Esophagus muscularis mucosa (tissue), 4 donors: Measurements from ENCODE around the gene RER1. TPM values are rescaled to one million over a fixed set of nuclear protein-coding genes. Genes with fewer than 3 reads are reported as not detected.

Experiments used
- DNase-seq: peaks from one replicate; pipeline ENCODE4 v3.0.0-alpha.2; 2017; ENCODE audit errors: extremely low spot score
- H3K27ac ChIP-seq, 4 donors: fragments of 200-600 bp; sonication (generic); replicated peaks in 1 of 4; 1 replicate in 3 of 4; 2 replicates in 1 of 4; pipeline ENCODE4 v1.5.1; 2016 to 2019; ENCODE audit warnings: mild to moderate bottlenecking in 1 of 4
- H3K27me3 ChIP-seq, 4 donors: fragments of 200-600 bp; sonication (generic); one replicate each; pipeline versions ENCODE4 v1.5.1 to v1.6.0; 2016 to 2019
- H3K36me3 ChIP-seq, 4 donors: fragments of 200-600 bp; sonication (generic); one replicate each; pipeline ENCODE4 v1.5.1; 2016 to 2019
- H3K4me1 ChIP-seq, 4 donors: fragments of 200-600 bp; sonication (generic); one replicate each; pipeline ENCODE4 v1.5.1; 2016 to 2019
- H3K4me3 ChIP-seq, 4 donors: fragments of 200-600 bp; sonication (generic); 1 replicate in 2 of 4; 2 replicates in 2 of 4; pipeline ENCODE4 v1.5.1; 2016 to 2019; ENCODE audit warnings: mild to moderate bottlenecking in 4 of 4, moderate library complexity in 1 of 4
- H3K9me3 ChIP-seq, 4 donors: fragments of 200-600 bp; sonication (generic); 1 replicate in 3 of 4; 2 replicates in 1 of 4; pipeline ENCODE4 v1.5.1; 2016 to 2019
- CTCF ChIP-seq, 3 experiments: fragments of 200-600 bp in 2 of 3; fragments of 450-650 bp in 1 of 3; sonication (generic) in 2 of 3; IDR thresholded peaks; one replicate each; pipeline ENCODE4 v1.5.1; 2017 to 2019; ENCODE audit warnings: antibody characterized with exemption in 3 of 3, mild to moderate bottlenecking in 2 of 3, moderate library complexity in 1 of 3
- EP300 ChIP-seq: sonication (generic); formaldehyde crosslinking; IDR thresholded peaks from one replicate; pipeline ENCODE4 v1.6.1; 2017; ENCODE audit warnings: antibody characterized with exemption
- POLR2A ChIP-seq: fragments of 450-650 bp; IDR thresholded peaks from one replicate; pipeline ENCODE4 v1.6.1; 2017; ENCODE audit warnings: antibody characterized with exemption, moderate library complexity, mild to moderate bottlenecking, low read depth
- POLR2AphosphoS5 ChIP-seq, 2 donors: sonication (generic); formaldehyde crosslinking; IDR thresholded peaks; one replicate each; pipeline ENCODE4 v1.6.1; 2017; ENCODE audit warnings: antibody characterized with exemption in 2 of 2
- WGBS: methylation state at CpG from one replicate; pipeline ENCODE4 v1.1.5; 2018; 5-methylcytosine and 5-hydroxymethylcytosine counted together
- intact Hi-C: fragments of 100-400 bp; cut with DNase I; formaldehyde crosslinking; loops from one replicate; pipeline ENCODE4 v1.15.1; 2023
- total RNA-seq, 4 donors: library from RNA; depleted of rRNA; stranded (reverse); fragments of >200 nt; gene quantifications; one replicate each; pipeline versions ENCODE4 v1.1.0 to v1.2.1, GENCODE V29; 2016

Gene RER1
- total RNA-seq, 4 donors from 2014 or later: 47.3 to 67.3 (median 56.4) TPM

GRCh38 chr1:2452932-2453315 lies 61.3 kb downstream of the RER1 start:
- 84% methylated on average over 14 of the region's 19 CpGs for WGBS
- intact Hi-C loops: no loop called here
- Histone ChIP-seq H3K9me3 (no peaks in the 10 kb centered on the region), H3K36me3 (no peaks in the 10 kb centered on the region), H3K27ac (no peak overlapping the region), H3K4me3 (no peak overlapping the region), H3K27me3 (peaks cover 0 to 98% (median 12%) of the 10 kb centered on the region in 4 donors), H3K4me1 (no peaks in the 10 kb centered on the region)
- no peak for DNase-seq
- TF ChIP-seq POLR2AphosphoS5 (IDR thresholded peaks at IDR 0.05) (no peak), POLR2A (no peak), EP300 (no peak), CTCF (IDR thresholded peaks at IDR 0.05) (no peak)

GRCh38 chr1:2454227-2454626 lies 62.6 kb downstream of the RER1 start:
- Histone ChIP-seq H3K4me1 (no peaks in the 10 kb centered on the region), H3K27me3 (peaks cover 0 to 96% (median 12%) of the 10 kb centered on the region in 4 donors), H3K27ac (no peak overlapping the region), H3K9me3 (no peaks in the 10 kb centered on the region), H3K36me3 (no peaks in the 10 kb centered on the region), H3K4me3 (no peak overlapping the region)
- no CpG with 5 or more reads among the region's 10 CpGs for WGBS
- intact Hi-C loops: no loop called here
- TF ChIP-seq CTCF (IDR thresholded peaks at IDR 0.05): no peak
- no peak for TF ChIP-seq EP300
- no peak for TF ChIP-seq POLR2AphosphoS5 (IDR thresholded peaks at IDR 0.05)
- DNase-seq: no peak

Other genes with a start within 250 kb of the RER1 start
- gene FAAP20, start 197.1 kb upstream of the RER1 start, total RNA-seq: 10 to 100 TPM; 37.9 to 81.7 (median 55.7) TPM
- gene SKI, start 163.5 kb upstream of the RER1 start, total RNA-seq: 100 to 1,000 TPM in 2 of 4 donors, 10 to 100 TPM in 2; 70.1 to 190 (median 124) TPM
- 1 to 10 TPM; 7.0 to 9.8 (median 8.0) TPM for gene MORN1, start 287 bp upstream of the RER1 start, total RNA-seq
- 10 to 100 TPM; 14.2 to 27.1 (median 20.3) TPM for gene PEX10, start 20.7 kb downstream of the RER1 start, total RNA-seq
- under 1 TPM; 0.06 to 0.42 (median 0.26) TPM for gene PLCH2, start 84.4 kb downstream of the RER1 start, total RNA-seq
- 10 to 100 TPM; 22.5 to 48.9 (median 37.9) TPM for gene PANK4, start 134.8 kb downstream of the RER1 start, total RNA-seq
- under 1 TPM in 2 of 4 donors, not detected in 2; 0.19 to 0.33 TPM for gene HES5, start 138.4 kb downstream of the RER1 start, total RNA-seq
- gene TNFRSF14, start 164.5 kb downstream of the RER1 start, total RNA-seq: 10 to 100 TPM; 26.2 to 49.2 (median 42.5) TPM
- 10 to 100 TPM in 3 of 4 donors, 1 to 10 TPM in 1; 7.9 to 18.8 (median 14.8) TPM for gene PRXL2B, start 194.9 kb downstream of the RER1 start, total RNA-seq
- gene MMEL1, start 241.2 kb downstream of the RER1 start, total RNA-seq: 1 to 10 TPM in 1 of 4 donors, under 1 TPM in 2, not detected in 1; 0.78 to 1.7 (median 0.80) TPM